ENCODE measurements around the gene IMMP2L. TPM values are rescaled to one million over a fixed set of nuclear protein-coding genes. Genes with fewer than 3 reads are reported as not detected.

IMMP2L gene
- total and polyA plus RNA-seq, 2 of the 8 experiments (the other 6 are each of a cell fraction or from before 2014, with no cell fraction given): 2.3 to 10.1 TPM

GRCh38 chr7:111320133-111320532, 242.2 kb downstream of the IMMP2L start:
- no peak overlapping the region for H2BK12ac ChIP-seq (ENCODE audit: low read depth, low read length)
- no peak for FAIRE-seq
- no peak for DNase-seq (ENCODE audit: low read depth in 1 of 2, low spot score in 2 of 2)

More at GRCh38 chr7:111320133-111320532, 242.2 kb downstream of the IMMP2L start:
- TF ChIP-seq HDAC2 (IDR thresholded peaks at IDR 0.05; ENCODE audit: borderline replicate concordance in 1 of 2, low read depth in 2 of 2, low read length in 2 of 2) (no peak), KDM5A (IDR thresholded peaks at IDR 0.05; ENCODE audit: low read length) (no peak), E2F6 (IDR thresholded peaks at IDR 0.05) (no peak), HDAC6 (IDR thresholded peaks at IDR 0.05; ENCODE audit: low read depth, low read length) (no peak), MAX (IDR thresholded peaks at IDR 0.05) (no peak), SRF (IDR thresholded peaks at IDR 0.05; ENCODE audit: low read depth, low read length) (no peak), POLR2AphosphoS5 (IDR thresholded peaks at IDR 0.05; ENCODE audit: low read depth, low read length) (no peak), ASH2L (IDR thresholded peaks at IDR 0.05; ENCODE audit: low read length) (no peak), TBP (IDR thresholded peaks at IDR 0.05; ENCODE audit: low read depth, low read length) (no peak), RXRA (IDR thresholded peaks at IDR 0.05; ENCODE audit: insufficient read depth, low read depth, low read length) (no peak), FOSL1 (IDR thresholded peaks at IDR 0.05; ENCODE audit: insufficient read depth, low read depth, low read length) (no peak), EGR1 (IDR thresholded peaks at IDR 0.05; ENCODE audit: borderline replicate concordance, low read depth, low read length) (no peak), POLR2A (IDR thresholded peaks at IDR 0.05; ENCODE audit: control extremely low read depth in 1 of 2, low read depth in 2 of 2, low read length in 2 of 2) (no peak), KDM1A (IDR thresholded peaks at IDR 0.05; ENCODE audit: borderline replicate concordance, low read length) (no peak), POU5F1 (IDR thresholded peaks at IDR 0.05; ENCODE audit: low read depth, low read length) (no peak)
- H3K4me2 ChIP-seq (ENCODE audit: insufficient read depth in 1 of 2, low read depth in 2 of 2, low read length in 2 of 2): no peak overlapping the region
- no peak overlapping the region for H3K56ac ChIP-seq (replicated peaks; ENCODE audit: insufficient read length, low read depth, low read length)
- no peak overlapping the region for H3K14ac ChIP-seq (ENCODE audit: insufficient read length)
- H2AK5ac ChIP-seq (ENCODE audit: low read depth, low read length): no peak overlapping the region
- H4K20me1 ChIP-seq (replicated peaks in 1 of 2; ENCODE audit: control insufficient read depth in 1 of 2, insufficient read depth in 2 of 2, low read length in 2 of 2): no peaks in the 10 kb centered on the region
- H4K5ac ChIP-seq (ENCODE audit: insufficient read length, low read depth, low read length): no peak overlapping the region
- no peak overlapping the region for H2AFZ ChIP-seq (ENCODE audit: low read length)
- no peaks in the 10 kb centered on the region for H3K36me3 ChIP-seq (ENCODE audit: control insufficient read depth in 2 of 4, insufficient read depth in 4 of 4, low read length in 3 of 4)
- H4K91ac ChIP-seq (replicated peaks; ENCODE audit: insufficient read length, low read length): no peak overlapping the region
- H3K9me3 ChIP-seq (ENCODE audit: insufficient read depth in 2 of 2, low read depth in 1 of 2, low read length in 1 of 2): no peaks in the 10 kb centered on the region
- ChIA-PET POLR2A (ENCODE audit: partially characterized antibody) (no interaction called here), CTCF (ENCODE audit: partially characterized antibody) (interaction anchor here (1.5 kb wide), 1 partner anchor 409 kb away, joined by 4 read pairs; no protein-coding TSS in a partner anchor)
- no peak overlapping the region for H3K4me3 ChIP-seq (ENCODE audit: extremely low read depth in 1 of 4, insufficient read depth in 2 of 4, low read depth in 3 of 4, low read length in 4 of 4)
- H3K9ac ChIP-seq (replicated peaks in 1 of 4; ENCODE audit: extremely low read depth in 1 of 4, low read depth in 3 of 4, low read length in 3 of 4): no peak overlapping the region
- H4K8ac ChIP-seq (ENCODE audit: extremely low read depth, insufficient read depth, low read length): no peak overlapping the region
- no peak overlapping the region for H3K18ac ChIP-seq (ENCODE audit: extremely low read depth, low read length)
- no peak overlapping the region for H3K27ac ChIP-seq (ENCODE audit: low read depth, low read length)
- no peaks in the 10 kb centered on the region for H3K79me2 ChIP-seq (ENCODE audit: control insufficient read depth in 1 of 2, insufficient read depth in 2 of 2, low read length in 2 of 2)
- no peaks in the 10 kb centered on the region for H3K79me1 ChIP-seq (ENCODE audit: low read depth, low read length)
- H3K23ac ChIP-seq (ENCODE audit: insufficient read length): no peak overlapping the region
- no peak overlapping the region for H2BK5ac ChIP-seq (ENCODE audit: low read depth, low read length)
- H3K4ac ChIP-seq (replicated peaks; ENCODE audit: insufficient read length, low read depth, low read length): no peak overlapping the region
- no peaks in the 10 kb centered on the region for H3K23me2 ChIP-seq (ENCODE audit: low read depth, low read length)
- H3K27me3 ChIP-seq (replicated peaks in 1 of 4; ENCODE audit: control insufficient read depth in 3 of 4, extremely low read depth in 1 of 4, insufficient read depth in 3 of 4, low read length in 3 of 4): no peaks in the 10 kb centered on the region
- H3K4me1 ChIP-seq (replicated peaks in 1 of 4; ENCODE audit: control insufficient read depth in 3 of 4, insufficient read depth in 4 of 4, low read length in 3 of 4): no peaks in the 10 kb centered on the region
- no peak overlapping the region for H2BK20ac ChIP-seq (ENCODE audit: low read length)
- no peak overlapping the region for H2BK15ac ChIP-seq (ENCODE audit: low read length)
- no peak overlapping the region for H2BK120ac ChIP-seq (replicated peaks; ENCODE audit: low read depth, low read length)

All from H1 (cell line).